HCT116 (cell line): ENCODE measurements around the gene ABCC10. TPM values are rescaled to one million over a fixed set of nuclear protein-coding genes. Genes with fewer than 3 reads are reported as not detected.
A peak's percentile ranks its signal among the peaks of the same experiment; 100 is the strongest.

ENCODE experiments used
- ATAC-seq: fragments of 200-7000 bp; cut with Tn5 transposase; 2 replicates; pipeline ENCODE4 v1.9.1; 2020; ENCODE audit warnings: mild to moderate bottlenecking, moderate library complexity
- BruUV-seq: library from RNA; stranded (reverse); fragments of 400-500 nt; replicated peaks from 2 replicates; lab custom pipeline; 2021; lab: Mats Ljungman, UMichigan
- CTCF ChIA-PET: fragments of 300-600 bp; sonication (Branson Sonifier 250); formaldehyde crosslinking; loops from one replicate; lab custom pipeline; 2021; ENCODE audit warnings: antibody characterized with exemption; lab: Charles Lee
- POLR2A ChIA-PET: fragments of 300-600, 350-600 bp; sonication (Branson Sonifier 250); formaldehyde crosslinking; loops from one replicate; lab custom pipeline; 2021; ENCODE audit warnings: antibody characterized with exemption; lab: Charles Lee
- RAD21 ChIA-PET, 2 experiments: fragments of 300-600 bp; sonication (Branson Sonifier 250); formaldehyde crosslinking; loops; one replicate each; lab custom pipeline; 2023; ENCODE audit warnings: low total read pairs in 2 of 2; ENCODE audit not compliant: uncharacterized antibody in 2 of 2, unreplicated experiment in 2 of 2, low non-redundant PET in 1 of 2; lab: Charles Lee
- DNase-seq: peaks from one replicate; pipeline ENCODE4 v3.0.0-alpha.2; 2010; ENCODE audit warnings: low read depth, low spot score
- H2AFZ ChIP-seq: fragments of 200-600 bp; shearing (Covaris generic), sonication (generic); 2 replicates; pipeline ENCODE4 v1.6.1; 2017; ENCODE audit warnings: low read depth, mixed run types, mixed read lengths, antibody characterized with exemption, low read length; ENCODE audit not compliant: poor library complexity, severe bottlenecking
- H3K27ac ChIP-seq: 2 replicates; pipeline ENCODE4 v1.5.1; 2012; ENCODE audit warnings: low read depth, low read length
- H3K27me3 ChIP-seq: fragments of 200-600 bp; sonication (generic); 2 replicates; pipeline ENCODE4 v1.6.1; 2016; ENCODE audit warnings: mixed run types, low read length, mixed read lengths; ENCODE audit not compliant: insufficient read depth
- H3K36me3 ChIP-seq, 2 experiments: fragments of 200-500 bp in 1 of 2; fragments of 200-600 bp in 1 of 2; sonication (Bioruptor generic) in 1 of 2; sonication (generic) in 1 of 2; 2 replicates each; pipeline versions ENCODE4 v1.5.1 to v1.6.1; 2014 to 2016; ENCODE audit warnings: low read length in 2 of 2, inconsistent platforms in 1 of 2, mixed read lengths in 1 of 2, mixed run types in 1 of 2; ENCODE audit not compliant: insufficient read depth in 2 of 2, control insufficient read depth in 1 of 2
- H3K4me1 ChIP-seq, 2 experiments: fragments of 200-600 bp in 1 of 2; sonication (generic) in 1 of 2; 2 replicates each; pipeline versions ENCODE4 v1.5.1 to v1.6.1; 2012 to 2017; ENCODE audit warnings: low read length in 2 of 2, inconsistent platforms in 1 of 2, mild to moderate bottlenecking in 1 of 2, mixed read lengths in 1 of 2, mixed run types in 1 of 2, moderate library complexity in 1 of 2; ENCODE audit not compliant: insufficient read depth in 2 of 2, control insufficient read depth in 1 of 2
- H3K4me2 ChIP-seq: fragments of 200-600 bp; sonication (generic); 2 replicates; pipeline ENCODE4 v1.6.1; 2017; ENCODE audit warnings: mixed run types, low read length, mixed read lengths
- H3K4me3 ChIP-seq, 2 experiments: fragments of 200-600 bp in 1 of 2; sonication (generic) in 1 of 2; replicated peaks in 1 of 2; 2 replicates each; pipeline ENCODE4 v1.5.1; 2011 to 2016; ENCODE audit warnings: low read length in 2 of 2, control low read depth in 1 of 2, low read depth in 1 of 2, mild to moderate bottlenecking in 1 of 2, mixed read lengths in 1 of 2, mixed run types in 1 of 2
- H3K79me2 ChIP-seq: fragments of 200-600 bp; sonication (generic); 2 replicates; pipeline ENCODE4 v1.6.1; 2017; ENCODE audit warnings: mild to moderate bottlenecking, mixed run types, low read length, moderate library complexity, mixed read lengths; ENCODE audit not compliant: insufficient read depth
- H3K9ac ChIP-seq: fragments of 200-600 bp; sonication (generic); 2 replicates; pipeline ENCODE4 v1.6.1; 2016; ENCODE audit warnings: low read length, mixed read lengths
- H3K9me2 ChIP-seq: fragments of 200-600 bp; sonication (generic), shearing (Covaris generic); 2 replicates; pipeline ENCODE4 v1.6.1; 2017; ENCODE audit warnings: mixed run types, mild to moderate bottlenecking, moderate library complexity; ENCODE audit not compliant: insufficient read depth
- H3K9me3 ChIP-seq, 2 experiments: fragments of 200-500 bp in 1 of 2; fragments of 200-600 bp in 1 of 2; sonication (Bioruptor generic) in 1 of 2; sonication (generic) in 1 of 2; 2 replicates each; pipeline ENCODE4 v1.6.1; 2014 to 2017; ENCODE audit warnings: low read length in 2 of 2, mixed read lengths in 2 of 2, inconsistent platforms in 1 of 2, low read depth in 1 of 2, mild to moderate bottlenecking in 1 of 2, mixed run types in 1 of 2, moderate library complexity in 1 of 2; ENCODE audit not compliant: control insufficient read depth in 1 of 2, insufficient read depth in 1 of 2
- H4K20me1 ChIP-seq: fragments of 200-600 bp; sonication (generic), shearing (Covaris generic); 2 replicates; pipeline ENCODE4 v1.6.1; 2017; ENCODE audit warnings: mixed run types, mild to moderate bottlenecking, moderate library complexity; ENCODE audit not compliant: insufficient read depth
- CBX3 ChIP-seq: IDR thresholded peaks from 2 replicates; pipeline ENCODE4 v1.6.1; 2012; ENCODE audit warnings: low read depth
- CEBPB ChIP-seq: IDR thresholded peaks from 2 replicates; pipeline ENCODE4 v1.6.1; 2012; ENCODE audit warnings: low read depth
- EGR1 ChIP-seq: IDR thresholded peaks from 2 replicates; pipeline ENCODE4 v1.6.1; 2012; ENCODE audit warnings: low read depth
- ELF1 ChIP-seq: IDR thresholded peaks from 2 replicates; pipeline ENCODE4 v1.6.1; 2012; ENCODE audit warnings: low read depth, borderline replicate concordance
- EZH2 ChIP-seq: fragments of 200-600 bp; sonication (generic); IDR thresholded peaks from 2 replicates; pipeline ENCODE4 v1.6.1; 2017; ENCODE audit warnings: antibody characterized with exemption, mixed run types
- EZH2phosphoT487 ChIP-seq: fragments of 200-600 bp; IDR thresholded peaks from 2 replicates; pipeline ENCODE4 v1.6.1; 2018; ENCODE audit warnings: antibody characterized with exemption, borderline replicate concordance
- FOSL1 ChIP-seq: IDR thresholded peaks from 2 replicates; pipeline ENCODE4 v1.6.1; 2012; ENCODE audit warnings: low read depth
- JUND ChIP-seq: IDR thresholded peaks from 2 replicates; pipeline ENCODE4 v1.6.1; 2012
- POLR2A ChIP-seq: IDR thresholded peaks from 2 replicates; pipeline ENCODE4 v1.7.0; 2011; ENCODE audit warnings: borderline replicate concordance; ENCODE audit not compliant: insufficient read depth, insufficient read length; ENCODE audit errors: extremely low read depth
- RAD21 ChIP-seq: IDR thresholded peaks from 2 replicates; pipeline ENCODE4 v1.6.1; 2012; ENCODE audit warnings: low read depth, mild to moderate bottlenecking
- SIN3A ChIP-seq: IDR thresholded peaks from 2 replicates; pipeline ENCODE4 v1.6.1; 2012; ENCODE audit warnings: low read depth
- SP1 ChIP-seq: IDR thresholded peaks from 2 replicates; pipeline ENCODE4 v1.6.1; 2012; ENCODE audit warnings: low read depth
- TCF7L2 ChIP-seq: IDR thresholded peaks from 2 replicates; pipeline ENCODE4 v1.7.0; 2011; ENCODE audit warnings: borderline replicate concordance, inconsistent platforms; ENCODE audit not compliant: insufficient read depth, insufficient read length; ENCODE audit errors: extremely low read depth
- YY1 ChIP-seq: IDR thresholded peaks from 2 replicates; pipeline ENCODE4 v1.6.1; 2011; ENCODE audit warnings: low read length, low read depth, moderate library complexity, mild to moderate bottlenecking; ENCODE audit not compliant: insufficient replicate concordance; ENCODE audit errors: extremely low read depth
- ZFX ChIP-seq: fragments of 450-650 bp; IDR thresholded peaks from 2 replicates; pipeline ENCODE4 v1.6.1; 2017
- intact Hi-C: fragments of 100-400 bp; cut with micrococcal nuclease; formaldehyde crosslinking; loops from 2 replicates; pipeline ENCODE4 v1.10.0; 2022
- total RNA-seq: library from RNA; stranded (reverse); gene quantifications from one replicate; pipeline ENCODE4 v1.2.1, GENCODE V29; 2021; ENCODE audit not compliant: unreplicated experiment
- TF ChIP-seq, protein P1 (sequence below): IDR thresholded peaks from 2 replicates; pipeline ENCODE4 v1.6.1; 2012
- TF ChIP-seq, protein P2 (sequence below): IDR thresholded peaks from 2 replicates; pipeline ENCODE4 v1.6.1; 2012; ENCODE audit warnings: low read depth
- TF ChIP-seq, protein P3 (sequence below): IDR thresholded peaks from 2 replicates; pipeline ENCODE4 v1.6.1; 2011; ENCODE audit warnings: mild to moderate bottlenecking, low read length, moderate library complexity; ENCODE audit not compliant: insufficient replicate concordance; ENCODE audit errors: extremely low read depth
- TF ChIP-seq, protein P4 (sequence below): IDR thresholded peaks from 2 replicates; pipeline ENCODE4 v1.6.1; 2012
- TF ChIP-seq, protein P5 (sequence below), 3 experiments: fragments of 200-600 bp in 1 of 3; sonication (generic) in 1 of 3; IDR thresholded peaks in 2 of 3; conservative IDR thresholded peaks in 1 of 3; 2 replicates each; pipeline ENCODE4 v1.5.1; 2012 to 2017; ENCODE audit warnings: low read depth in 2 of 3, low read length in 2 of 3, antibody characterized with exemption in 1 of 3, borderline replicate concordance in 1 of 3, control low read depth in 1 of 3, mild to moderate bottlenecking in 1 of 3, mixed read lengths in 1 of 3, mixed run types in 1 of 3, moderate library complexity in 1 of 3; ENCODE audit not compliant: insufficient read depth in 1 of 3

ABCC10 gene
- total RNA-seq, 1 experiment from 2014 or later, result 29.9 TPM

DNA sequence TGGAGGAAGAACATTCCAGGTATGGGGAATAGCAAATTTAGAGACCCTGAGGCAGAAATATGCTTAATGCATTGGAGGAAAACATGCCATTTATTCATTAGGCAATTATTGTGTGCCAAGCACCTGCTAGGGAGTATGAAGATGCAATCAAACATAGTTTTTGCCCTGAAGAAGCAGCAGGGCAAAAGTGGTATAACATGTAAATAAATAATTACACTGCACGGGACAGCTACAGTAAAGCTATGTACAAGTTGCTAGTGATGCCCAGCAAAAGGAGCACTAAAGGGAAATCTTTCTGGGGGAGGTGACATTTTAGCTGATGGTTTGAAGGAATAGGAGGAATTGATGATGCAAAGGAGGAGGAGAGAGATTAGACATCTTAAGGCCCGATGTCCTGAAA, 49.4 kb downstream of the ABCC10 start:
- Histone ChIP-seq H3K4me1 (peaks cover 10 to 37% of the 10 kb centered on the region in 2 experiments), H3K9me2 (no peaks in the 10 kb centered on the region), H3K27ac (no peak overlapping the region), H3K4me2 (peak overlapping the region; percentile 84), H2AFZ (peak overlapping the region; percentile 36), H3K9ac (peak overlapping the region; percentile 90), H3K9me3 (no peaks in the 10 kb centered on the region), H3K79me2 (peaks cover 41% of the 10 kb centered on the region), H3K36me3 (no peaks in the 10 kb centered on the region), H4K20me1 (no peaks in the 10 kb centered on the region), H3K4me3 (peak overlapping the region; percentile 66 to 86), H3K27me3 (no peaks in the 10 kb centered on the region)
- no peak for DNase-seq
- BruUV-seq, result no TSS peak
- TF ChIP-seq, protein P1, sequence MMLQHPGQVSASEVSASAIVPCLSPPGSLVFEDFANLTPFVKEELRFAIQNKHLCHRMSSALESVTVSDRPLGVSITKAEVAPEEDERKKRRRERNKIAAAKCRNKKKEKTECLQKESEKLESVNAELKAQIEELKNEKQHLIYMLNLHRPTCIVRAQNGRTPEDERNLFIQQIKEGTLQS, result no peak
- TF ChIP-seq, protein P2, sequence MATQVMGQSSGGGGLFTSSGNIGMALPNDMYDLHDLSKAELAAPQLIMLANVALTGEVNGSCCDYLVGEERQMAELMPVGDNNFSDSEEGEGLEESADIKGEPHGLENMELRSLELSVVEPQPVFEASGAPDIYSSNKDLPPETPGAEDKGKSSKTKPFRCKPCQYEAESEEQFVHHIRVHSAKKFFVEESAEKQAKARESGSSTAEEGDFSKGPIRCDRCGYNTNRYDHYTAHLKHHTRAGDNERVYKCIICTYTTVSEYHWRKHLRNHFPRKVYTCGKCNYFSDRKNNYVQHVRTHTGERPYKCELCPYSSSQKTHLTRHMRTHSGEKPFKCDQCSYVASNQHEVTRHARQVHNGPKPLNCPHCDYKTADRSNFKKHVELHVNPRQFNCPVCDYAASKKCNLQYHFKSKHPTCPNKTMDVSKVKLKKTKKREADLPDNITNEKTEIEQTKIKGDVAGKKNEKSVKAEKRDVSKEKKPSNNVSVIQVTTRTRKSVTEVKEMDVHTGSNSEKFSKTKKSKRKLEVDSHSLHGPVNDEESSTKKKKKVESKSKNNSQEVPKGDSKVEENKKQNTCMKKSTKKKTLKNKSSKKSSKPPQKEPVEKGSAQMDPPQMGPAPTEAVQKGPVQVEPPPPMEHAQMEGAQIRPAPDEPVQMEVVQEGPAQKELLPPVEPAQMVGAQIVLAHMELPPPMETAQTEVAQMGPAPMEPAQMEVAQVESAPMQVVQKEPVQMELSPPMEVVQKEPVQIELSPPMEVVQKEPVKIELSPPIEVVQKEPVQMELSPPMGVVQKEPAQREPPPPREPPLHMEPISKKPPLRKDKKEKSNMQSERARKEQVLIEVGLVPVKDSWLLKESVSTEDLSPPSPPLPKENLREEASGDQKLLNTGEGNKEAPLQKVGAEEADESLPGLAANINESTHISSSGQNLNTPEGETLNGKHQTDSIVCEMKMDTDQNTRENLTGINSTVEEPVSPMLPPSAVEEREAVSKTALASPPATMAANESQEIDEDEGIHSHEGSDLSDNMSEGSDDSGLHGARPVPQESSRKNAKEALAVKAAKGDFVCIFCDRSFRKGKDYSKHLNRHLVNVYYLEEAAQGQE, result no peak
- no peak for TF ChIP-seq CEBPB
- no peak for TF ChIP-seq ZFX
- TF ChIP-seq EGR1, result no peak
- TF ChIP-seq POLR2A, result no peak
- no peak for TF ChIP-seq SIN3A
- no peak for TF ChIP-seq RAD21
- TF ChIP-seq YY1, result no peak
- TF ChIP-seq, protein P3, sequence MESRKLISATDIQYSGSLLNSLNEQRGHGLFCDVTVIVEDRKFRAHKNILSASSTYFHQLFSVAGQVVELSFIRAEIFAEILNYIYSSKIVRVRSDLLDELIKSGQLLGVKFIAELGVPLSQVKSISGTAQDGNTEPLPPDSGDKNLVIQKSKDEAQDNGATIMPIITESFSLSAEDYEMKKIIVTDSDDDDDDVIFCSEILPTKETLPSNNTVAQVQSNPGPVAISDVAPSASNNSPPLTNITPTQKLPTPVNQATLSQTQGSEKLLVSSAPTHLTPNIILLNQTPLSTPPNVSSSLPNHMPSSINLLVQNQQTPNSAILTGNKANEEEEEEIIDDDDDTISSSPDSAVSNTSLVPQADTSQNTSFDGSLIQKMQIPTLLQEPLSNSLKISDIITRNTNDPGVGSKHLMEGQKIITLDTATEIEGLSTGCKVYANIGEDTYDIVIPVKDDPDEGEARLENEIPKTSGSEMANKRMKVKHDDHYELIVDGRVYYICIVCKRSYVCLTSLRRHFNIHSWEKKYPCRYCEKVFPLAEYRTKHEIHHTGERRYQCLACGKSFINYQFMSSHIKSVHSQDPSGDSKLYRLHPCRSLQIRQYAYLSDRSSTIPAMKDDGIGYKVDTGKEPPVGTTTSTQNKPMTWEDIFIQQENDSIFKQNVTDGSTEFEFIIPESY, result no peak
- TF ChIP-seq EZH2, result no peak
- TF ChIP-seq ELF1, result no peak
- no peak for TF ChIP-seq SP1
- TF ChIP-seq, protein P4, sequence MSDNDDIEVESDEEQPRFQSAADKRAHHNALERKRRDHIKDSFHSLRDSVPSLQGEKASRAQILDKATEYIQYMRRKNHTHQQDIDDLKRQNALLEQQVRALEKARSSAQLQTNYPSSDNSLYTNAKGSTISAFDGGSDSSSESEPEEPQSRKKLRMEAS, result no peak
- no peak for TF ChIP-seq JUND
- no peak for TF ChIP-seq EZH2phosphoT487
- no peak for TF ChIP-seq FOSL1
- TF ChIP-seq TCF7L2, result no peak
- no peak for TF ChIP-seq CBX3
- TF ChIP-seq, protein P5, sequence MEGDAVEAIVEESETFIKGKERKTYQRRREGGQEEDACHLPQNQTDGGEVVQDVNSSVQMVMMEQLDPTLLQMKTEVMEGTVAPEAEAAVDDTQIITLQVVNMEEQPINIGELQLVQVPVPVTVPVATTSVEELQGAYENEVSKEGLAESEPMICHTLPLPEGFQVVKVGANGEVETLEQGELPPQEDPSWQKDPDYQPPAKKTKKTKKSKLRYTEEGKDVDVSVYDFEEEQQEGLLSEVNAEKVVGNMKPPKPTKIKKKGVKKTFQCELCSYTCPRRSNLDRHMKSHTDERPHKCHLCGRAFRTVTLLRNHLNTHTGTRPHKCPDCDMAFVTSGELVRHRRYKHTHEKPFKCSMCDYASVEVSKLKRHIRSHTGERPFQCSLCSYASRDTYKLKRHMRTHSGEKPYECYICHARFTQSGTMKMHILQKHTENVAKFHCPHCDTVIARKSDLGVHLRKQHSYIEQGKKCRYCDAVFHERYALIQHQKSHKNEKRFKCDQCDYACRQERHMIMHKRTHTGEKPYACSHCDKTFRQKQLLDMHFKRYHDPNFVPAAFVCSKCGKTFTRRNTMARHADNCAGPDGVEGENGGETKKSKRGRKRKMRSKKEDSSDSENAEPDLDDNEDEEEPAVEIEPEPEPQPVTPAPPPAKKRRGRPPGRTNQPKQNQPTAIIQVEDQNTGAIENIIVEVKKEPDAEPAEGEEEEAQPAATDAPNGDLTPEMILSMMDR (IDR thresholded peaks at IDR 0.05 in 2 of 3, conservative IDR thresholded peaks at IDR 0.05 in 1 of 3; ENCODE audit: borderline replicate concordance in 1 of 3, insufficient read depth in 1 of 3, low read depth in 2 of 3, low read length in 2 of 3), result no peak
- CTCF ChIA-PET, result no interaction called here
- RAD21 ChIA-PET, result interaction anchor here in 1 of 2 experiments (0.8 kb wide), 1 partner anchor 18 kb away, joined by 3 read pairs; no protein-coding TSS in a partner anchor
- POLR2A ChIA-PET, result interaction anchor here (0.5 to 1.4 kb wide), 5 partner anchors 19 to 382 kb away, joined by 3 to 5 read pairs (median 3); no protein-coding TSS in a partner anchor
- intact Hi-C loops, result no loop called here
- no peak for ATAC-seq
